Thymus (tissue), 11 donors: ENCODE measurements around the gene KIFAP3. TPM values are rescaled to one million over a fixed set of nuclear protein-coding genes. Genes with fewer than 3 reads are reported as not detected.

Experiments used
- DNase-seq, 9 donors: peaks; one replicate each; pipeline ENCODE4 v3.0.0-alpha.2; 2013; ENCODE audit warnings: low spot score in 9 of 9, low read depth in 6 of 9, missing footprints in 1 of 9
- H3K27ac ChIP-seq, 2 donors: one replicate each; pipeline ENCODE4 v1.5.1; 2013; ENCODE audit warnings: control low read depth in 1 of 2, low read depth in 1 of 2, low read length in 1 of 2, mild to moderate bottlenecking in 1 of 2, moderate library complexity in 1 of 2
- H3K27me3 ChIP-seq, 2 donors: one replicate each; pipeline ENCODE4 v1.5.1; 2013; ENCODE audit warnings: low read length in 1 of 2; ENCODE audit not compliant: control insufficient read depth in 2 of 2, insufficient read depth in 1 of 2
- H3K36me3 ChIP-seq, 2 donors: one replicate each; pipeline ENCODE4 v1.5.1; 2013; ENCODE audit warnings: low read length in 1 of 2, mild to moderate bottlenecking in 1 of 2, moderate library complexity in 1 of 2; ENCODE audit not compliant: control insufficient read depth in 2 of 2, insufficient read depth in 2 of 2
- H3K4me1 ChIP-seq, 2 donors: one replicate each; pipeline ENCODE4 v1.5.1; 2013; ENCODE audit warnings: low read length in 2 of 2; ENCODE audit not compliant: control insufficient read depth in 2 of 2, insufficient read depth in 2 of 2
- H3K4me3 ChIP-seq, 2 donors: one replicate each; pipeline ENCODE4 v1.5.1; 2013; ENCODE audit warnings: low read length in 2 of 2, control low read depth in 1 of 2, mild to moderate bottlenecking in 1 of 2
- H3K9me3 ChIP-seq, 2 donors: one replicate each; pipeline ENCODE4 v1.5.1; 2013; ENCODE audit warnings: low read length in 1 of 2, mild to moderate bottlenecking in 1 of 2; ENCODE audit not compliant: control insufficient read depth in 2 of 2, insufficient read depth in 1 of 2
- WGBS: extraction: QIAGEN DNeasy Blood & Tissue Kit; methylation state at CpG from one replicate; pipeline ENCODE4 v1.1.7; 2013; 5-methylcytosine and 5-hydroxymethylcytosine counted together
- polyA plus RNA-seq: library from polyadenylated mRNA; stranded (reverse); fragments of 200-250 nt; gene quantifications from one replicate; pipeline ENCODE4 v1.2.3, GENCODE V29; 2013
- total RNA-seq: library from RNA; stranded (reverse); fragments of 120-200 nt; gene quantifications from one replicate; pipeline ENCODE4 v1.2.4, GENCODE V29; 2013
- donor health status: healthy.

The KIFAP3 gene
- total and polyA plus RNA-seq, 2 donors = 19.5 to 25.8 TPM

DNA sequence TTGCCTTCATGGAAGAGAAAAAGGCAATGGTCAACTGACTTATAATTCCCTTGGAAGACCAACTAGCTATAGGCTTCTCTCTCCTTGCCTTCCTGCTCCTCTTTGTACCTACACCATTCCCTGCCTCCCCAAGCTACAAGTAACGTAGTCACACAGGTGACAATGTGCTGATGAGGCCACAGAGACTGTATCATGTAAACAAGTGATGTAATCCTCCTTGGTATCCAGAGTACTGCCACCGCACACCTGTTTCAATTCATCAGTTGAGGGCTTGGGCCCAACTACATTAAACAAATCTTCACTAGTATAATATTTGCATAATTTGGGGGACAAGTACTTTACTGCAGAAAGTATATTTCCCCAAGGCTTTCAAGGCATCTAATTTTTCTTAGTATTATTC, 104.4 kb downstream of the KIFAP3 start:
- Histone ChIP-seq H3K36me3 (no peaks in the 10 kb centered on the region), H3K9me3 (no peaks in the 10 kb centered on the region), H3K27ac (no peak overlapping the region), H3K4me3 (no peak overlapping the region), H3K27me3 (no peaks in the 10 kb centered on the region), H3K4me1 (no peaks in the 10 kb centered on the region)
- DNase-seq = no peak
- WGBS = 98% methylated on average over 2 of the region's 2 CpGs

DNA sequence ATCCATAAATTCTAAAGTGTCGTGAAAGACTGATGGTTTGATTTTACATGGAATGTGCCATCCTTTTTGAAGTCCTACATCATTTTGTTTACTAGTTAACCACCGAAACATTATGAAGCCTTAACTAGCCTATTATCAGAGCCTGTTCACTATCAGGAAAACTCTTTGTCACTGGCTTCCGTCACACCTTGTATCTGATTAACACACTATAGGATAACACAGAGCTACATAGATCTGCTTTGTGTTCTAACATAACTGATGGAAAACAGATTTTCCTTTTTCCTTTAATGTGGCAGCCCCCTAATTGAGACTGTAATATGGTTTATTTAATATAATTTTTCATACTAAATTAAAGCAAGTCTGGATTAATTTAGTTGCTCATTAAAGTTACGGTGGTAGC, 106.3 kb downstream of the KIFAP3 start:
- no peak overlapping the region for H3K4me3 ChIP-seq
- H3K4me1 ChIP-seq = no peaks in the 10 kb centered on the region
- WGBS = 74% methylated on average over 4 of the region's 4 CpGs
- no peaks in the 10 kb centered on the region for H3K27me3 ChIP-seq
- H3K9me3 ChIP-seq = no peaks in the 10 kb centered on the region
- no peak for DNase-seq
- H3K36me3 ChIP-seq = no peaks in the 10 kb centered on the region
- no peak overlapping the region for H3K27ac ChIP-seq

DNA sequence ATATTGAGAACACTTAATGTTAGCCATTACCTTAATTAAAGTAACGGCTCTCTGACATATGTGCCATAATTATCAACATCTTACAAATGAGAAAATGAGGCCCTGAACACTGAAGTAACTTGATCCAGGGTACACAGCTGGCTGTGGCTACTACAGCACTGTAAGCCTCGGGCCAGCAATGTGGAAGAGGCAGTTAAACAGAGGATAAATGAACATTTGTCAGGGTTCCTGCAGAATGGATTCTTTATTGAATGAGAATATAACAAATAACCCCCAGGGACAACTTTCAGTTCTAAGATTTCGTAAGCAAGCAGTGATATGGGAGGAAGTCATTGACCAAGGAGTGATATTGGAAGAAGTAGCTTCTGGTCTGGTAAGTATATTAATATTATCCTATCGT, 110.3 kb downstream of the KIFAP3 start:
- H3K36me3 ChIP-seq = no peaks in the 10 kb centered on the region
- no peak overlapping the region for H3K27ac ChIP-seq
- 97% methylated on average over 4 of the region's 4 CpGs for WGBS
- no peaks in the 10 kb centered on the region for H3K4me1 ChIP-seq
- H3K27me3 ChIP-seq = no peaks in the 10 kb centered on the region
- no peak overlapping the region for H3K4me3 ChIP-seq
- H3K9me3 ChIP-seq = no peaks in the 10 kb centered on the region
- no peak for DNase-seq

DNA sequence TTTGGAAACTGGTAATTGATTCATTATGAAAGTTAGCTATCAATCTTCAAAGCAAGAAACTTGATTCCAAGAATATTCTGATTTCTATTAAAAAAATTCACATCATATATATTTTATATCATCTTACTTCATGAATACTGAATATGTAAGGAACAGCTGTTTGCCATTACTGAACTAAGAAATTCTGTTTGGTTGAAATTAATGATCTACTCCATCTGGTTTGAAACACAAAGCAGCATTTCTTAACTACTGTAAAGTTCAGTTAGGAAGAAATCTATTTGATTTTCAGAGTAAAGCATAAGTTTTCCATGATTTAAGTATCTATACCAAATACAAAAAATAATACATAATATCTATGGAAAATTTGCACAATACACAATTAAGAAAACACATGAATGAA, 114.8 kb downstream of the KIFAP3 start:
- H3K36me3 ChIP-seq = no peaks in the 10 kb centered on the region
- H3K4me1 ChIP-seq = no peaks in the 10 kb centered on the region
- H3K9me3 ChIP-seq = no peaks in the 10 kb centered on the region
- H3K27ac ChIP-seq = no peak overlapping the region
- no peak for DNase-seq
- H3K4me3 ChIP-seq = no peak overlapping the region
- no peaks in the 10 kb centered on the region for H3K27me3 ChIP-seq

DNA sequence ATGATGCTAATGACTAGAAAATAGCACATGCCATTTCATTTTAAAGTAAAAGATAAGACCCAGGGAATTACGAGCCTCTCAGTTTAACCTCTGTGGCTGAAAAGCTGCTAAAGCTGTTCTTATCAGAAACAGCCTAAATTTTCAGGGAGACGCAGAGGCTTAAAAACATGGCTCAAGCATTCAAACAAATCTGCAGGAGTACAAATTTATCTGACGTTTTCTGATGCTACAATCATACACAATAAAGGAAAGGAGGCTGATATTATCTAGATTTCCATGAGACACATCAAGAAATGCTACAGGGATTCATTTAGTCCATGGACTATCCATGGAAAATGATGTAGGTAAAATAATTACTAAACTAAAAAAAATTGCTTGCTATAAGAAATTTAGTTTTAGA, 115.5 kb downstream of the KIFAP3 start:
- Histone ChIP-seq H3K4me1 (no peaks in the 10 kb centered on the region), H3K36me3 (no peaks in the 10 kb centered on the region), H3K9me3 (no peaks in the 10 kb centered on the region), H3K27ac (no peak overlapping the region), H3K27me3 (no peaks in the 10 kb centered on the region), H3K4me3 (no peak overlapping the region)
- no peak for DNase-seq
- 97% methylated on average over 3 of the region's 3 CpGs for WGBS

DNA sequence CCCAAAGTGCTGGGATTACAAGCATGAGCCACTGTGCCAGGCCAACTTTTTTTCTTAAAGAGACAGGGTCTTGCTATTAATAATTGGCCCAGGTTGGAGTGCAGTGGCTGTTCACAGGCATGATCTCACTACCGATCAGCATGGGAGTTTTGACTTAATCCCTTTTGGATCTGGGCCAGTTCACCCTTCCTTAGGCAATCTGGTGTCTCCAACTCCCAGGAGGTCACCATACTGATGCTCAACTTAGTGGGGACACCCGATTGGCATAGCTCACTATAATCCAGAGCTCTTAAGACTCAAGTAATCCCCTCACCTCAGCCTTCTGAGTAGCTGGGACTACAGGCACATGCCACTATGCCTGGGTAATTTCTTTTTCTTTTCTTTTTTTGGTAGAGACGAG, 116.6 kb downstream of the KIFAP3 start:
- H3K4me1 ChIP-seq = no peaks in the 10 kb centered on the region
- H3K9me3 ChIP-seq = no peaks in the 10 kb centered on the region
- H3K4me3 ChIP-seq = no peak overlapping the region
- H3K36me3 ChIP-seq = peaks cover 0 to 2% of the 10 kb centered on the region in 2 donors
- no peak for DNase-seq
- no peaks in the 10 kb centered on the region for H3K27me3 ChIP-seq
- H3K27ac ChIP-seq = no peak overlapping the region
- 98% methylated on average over 3 of the region's 3 CpGs for WGBS

DNA sequence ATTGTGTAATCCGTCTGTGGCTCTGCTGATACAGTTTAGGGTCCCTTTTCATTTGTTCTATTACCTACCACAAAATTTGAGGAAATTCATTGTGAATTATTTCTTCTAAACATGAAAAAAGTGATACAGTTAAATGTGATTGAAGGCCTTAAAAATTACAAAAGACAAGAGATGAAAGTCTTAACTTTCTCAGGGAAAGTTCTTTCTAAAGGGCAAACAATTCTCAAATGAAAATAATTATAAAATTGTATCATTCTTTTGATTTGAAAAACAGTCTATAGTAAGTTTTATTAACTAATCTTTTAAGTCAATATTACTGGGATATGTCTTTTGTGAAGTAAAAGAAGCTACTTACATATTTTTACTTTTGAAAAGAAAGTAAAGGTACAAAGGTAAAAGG, 123.4 kb downstream of the KIFAP3 start:
- no peaks in the 10 kb centered on the region for H3K9me3 ChIP-seq
- no peaks in the 10 kb centered on the region for H3K4me1 ChIP-seq
- H3K36me3 ChIP-seq = peaks cover 0 to 2% of the 10 kb centered on the region in 2 donors
- no peak for DNase-seq
- H3K27me3 ChIP-seq = no peaks in the 10 kb centered on the region
- H3K4me3 ChIP-seq = no peak overlapping the region
- no peak overlapping the region for H3K27ac ChIP-seq
- 96% methylated on average over 1 of the region's 1 CpG for WGBS

DNA sequence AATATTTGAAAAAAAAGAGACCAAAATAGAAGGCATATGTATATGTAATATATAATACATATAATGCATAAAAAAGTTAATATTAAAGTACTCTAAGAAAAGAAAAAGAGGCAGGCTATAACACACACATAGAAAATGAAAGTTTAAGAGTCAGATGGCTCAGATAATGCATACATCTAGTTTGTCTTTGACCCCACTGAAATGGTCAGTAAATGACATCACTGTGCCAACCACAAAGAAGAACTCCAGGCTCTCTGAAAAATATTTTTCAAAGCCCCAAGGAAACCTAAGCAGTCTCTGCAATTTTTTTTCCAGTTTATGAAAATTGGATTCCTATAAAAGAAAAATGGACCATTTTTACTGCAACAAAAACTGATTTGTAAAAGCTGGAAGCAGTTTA, 125.4 kb downstream of the KIFAP3 start:
- H3K27ac ChIP-seq = no peak overlapping the region
- no peak overlapping the region for H3K4me3 ChIP-seq
- H3K27me3 ChIP-seq = no peaks in the 10 kb centered on the region
- H3K9me3 ChIP-seq = no peaks in the 10 kb centered on the region
- H3K36me3 ChIP-seq = peaks cover under 1 to 2% of the 10 kb centered on the region in 2 donors
- no peaks in the 10 kb centered on the region for H3K4me1 ChIP-seq
- DNase-seq = no peak

DNA sequence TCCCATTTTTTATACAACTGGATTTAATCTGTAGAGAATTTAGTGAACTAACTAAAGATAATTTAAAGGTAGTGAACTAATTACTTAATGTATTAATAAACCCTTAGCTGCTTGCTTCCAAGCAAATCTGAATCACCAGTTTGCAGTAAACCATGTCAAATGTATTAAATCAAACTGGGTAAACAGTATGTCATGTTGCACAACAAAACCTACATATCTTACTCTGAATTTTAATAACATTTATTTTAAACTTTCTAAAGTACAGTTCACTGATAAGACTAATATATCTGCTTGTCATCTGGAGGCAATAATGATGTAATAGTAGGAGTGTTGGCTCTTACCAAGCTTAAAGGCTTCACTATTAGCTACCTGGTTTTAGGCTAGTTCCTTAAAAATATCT, 128.3 kb downstream of the KIFAP3 start:
- H3K4me3 ChIP-seq = no peak overlapping the region
- H3K27ac ChIP-seq = no peak overlapping the region
- H3K9me3 ChIP-seq = no peaks in the 10 kb centered on the region
- peaks cover 0 to 4% of the 10 kb centered on the region in 2 donors for H3K36me3 ChIP-seq
- no peak for DNase-seq
- H3K4me1 ChIP-seq = no peaks in the 10 kb centered on the region
- no peaks in the 10 kb centered on the region for H3K27me3 ChIP-seq

DNA sequence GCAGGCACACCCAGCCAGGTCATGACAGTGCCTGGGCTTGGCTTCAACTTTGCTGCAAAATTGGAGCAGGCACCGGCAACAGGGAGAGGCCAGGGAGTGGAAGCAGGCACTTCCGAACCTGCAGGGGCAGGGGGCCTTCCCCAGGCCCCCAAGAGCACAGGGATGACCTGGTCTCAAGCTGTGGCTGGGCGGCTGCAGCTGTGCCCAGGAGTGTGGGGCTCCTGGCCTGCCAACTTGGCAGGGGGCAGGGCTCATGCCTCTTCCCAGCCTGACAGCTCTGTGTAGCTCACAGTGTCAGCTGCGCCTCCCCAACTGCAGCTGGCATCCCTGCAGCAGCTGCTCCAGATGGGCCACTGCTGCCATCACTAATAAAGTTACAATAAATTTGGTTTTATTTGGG, 129.3 kb downstream of the KIFAP3 start:
- WGBS = 98% methylated on average over 4 of the region's 4 CpGs
- no peaks in the 10 kb centered on the region for H3K27me3 ChIP-seq
- H3K4me1 ChIP-seq = no peaks in the 10 kb centered on the region
- DNase-seq = no peak
- H3K9me3 ChIP-seq = no peaks in the 10 kb centered on the region
- peaks cover 0 to 4% of the 10 kb centered on the region in 2 donors for H3K36me3 ChIP-seq
- H3K4me3 ChIP-seq = no peak overlapping the region
- H3K27ac ChIP-seq = no peak overlapping the region
